Right atrium auricular region (tissue), 2 donors: ENCODE results near the gene ARHGAP20. TPM values are rescaled to one million over a fixed set of nuclear protein-coding genes. Genes with fewer than 3 reads are reported as not detected.

Source experiments
- DNase-seq: peaks from one replicate; pipeline ENCODE4 v3.0.0-alpha.2; 2019; ENCODE audit warnings: low spot score
- H3K27ac ChIP-seq, 2 donors: fragments of 200-600 bp; sonication (generic); 1 replicate in 1 of 2; 2 replicates in 1 of 2; pipeline ENCODE4 v1.5.1; 2016 to 2019
- H3K27me3 ChIP-seq, 2 donors: fragments of 200-600 bp; sonication (generic); one replicate each; pipeline versions ENCODE4 v1.5.1 to v1.6.0; 2017 to 2019
- H3K36me3 ChIP-seq: fragments of 200-600 bp; sonication (generic); one replicate; pipeline ENCODE4 v1.5.1; 2016
- H3K4me1 ChIP-seq, 2 donors: fragments of 200-600 bp; sonication (generic); one replicate each; pipeline versions ENCODE4 v1.5.1 to v1.6.0; 2017 to 2019
- H3K4me3 ChIP-seq, 2 donors: fragments of 200-600 bp; sonication (generic); 1 replicate in 1 of 2; 2 replicates in 1 of 2; pipeline ENCODE4 v1.5.1; 2017 to 2019; ENCODE audit warnings: mild to moderate bottlenecking in 1 of 2, moderate library complexity in 1 of 2
- H3K9me3 ChIP-seq, 2 donors: fragments of 200-600 bp; sonication (generic); one replicate each; pipeline ENCODE4 v1.5.1; 2019
- CTCF ChIP-seq, 2 donors: fragments of 200-600 bp; sonication (generic); IDR thresholded peaks; one replicate each; pipeline ENCODE4 v1.5.1; 2019; ENCODE audit warnings: antibody characterized with exemption in 2 of 2
- total RNA-seq, 2 donors: library from RNA; depleted of rRNA; stranded (reverse); fragments of >200 nt; gene quantifications; one replicate each; pipeline ENCODE4 v1.1.0, GENCODE V29; 2016

The ARHGAP20 gene
- total RNA-seq, 2 donors from 2014 or later = 0.30 to 0.86 TPM

GRCh38 chr11:110757962-110758755 lies 45.9 kb upstream of the ARHGAP20 start:
- TF ChIP-seq CTCF (IDR thresholded peaks at IDR 0.05) = no peak
- Histone ChIP-seq H3K27me3 (no peaks in the 10 kb centered on the region), H3K27ac (no peak overlapping the region), H3K4me3 (no peak overlapping the region), H3K4me1 (no peaks in the 10 kb centered on the region), H3K36me3 (no peaks in the 10 kb centered on the region), H3K9me3 (peaks cover 0 to 6% of the 10 kb centered on the region in 2 donors)
- DNase-seq = no peak

GRCh38 chr11:110757066-110757465 lies 44.8 kb upstream of the ARHGAP20 start:
- Histone ChIP-seq H3K4me1 (no peaks in the 10 kb centered on the region), H3K4me3 (no peak overlapping the region), H3K27me3 (no peaks in the 10 kb centered on the region), H3K9me3 (peaks cover 0 to 17% of the 10 kb centered on the region in 2 donors), H3K27ac (no peak overlapping the region), H3K36me3 (no peaks in the 10 kb centered on the region)
- DNase-seq = no peak
- TF ChIP-seq CTCF (IDR thresholded peaks at IDR 0.05) = no peak

GRCh38 chr11:110755941-110756340 lies 43.7 kb upstream of the ARHGAP20 start:
- H3K27ac ChIP-seq = no peak overlapping the region
- TF ChIP-seq CTCF (IDR thresholded peaks at IDR 0.05) = no peak
- peaks cover 0 to 18% of the 10 kb centered on the region in 2 donors for H3K9me3 ChIP-seq

GRCh38 chr11:110752890-110753289 lies 40.7 kb upstream of the ARHGAP20 start:
- no peaks in the 10 kb centered on the region for H3K4me1 ChIP-seq
- no peak overlapping the region for H3K4me3 ChIP-seq
- no peaks in the 10 kb centered on the region for H3K36me3 ChIP-seq
- H3K27ac ChIP-seq = no peak overlapping the region
- peaks cover 0 to 18% of the 10 kb centered on the region in 2 donors for H3K9me3 ChIP-seq
- H3K27me3 ChIP-seq = no peaks in the 10 kb centered on the region
- no peak for TF ChIP-seq CTCF (IDR thresholded peaks at IDR 0.05)
- DNase-seq = no peak

More at GRCh38 chr11:110755941-110756340, 43.7 kb upstream of the ARHGAP20 start:
- H3K4me3 ChIP-seq = no peak overlapping the region
- H3K27me3 ChIP-seq = no peaks in the 10 kb centered on the region
- no peaks in the 10 kb centered on the region for H3K36me3 ChIP-seq
- no peak for DNase-seq
- no peaks in the 10 kb centered on the region for H3K4me1 ChIP-seq

GRCh38 chr11:110750100-110750499 lies 37.9 kb upstream of the ARHGAP20 start:
- Histone ChIP-seq H3K9me3 (peaks cover 0 to 18% of the 10 kb centered on the region in 2 donors), H3K4me1 (no peaks in the 10 kb centered on the region), H3K4me3 (no peak overlapping the region), H3K27me3 (no peaks in the 10 kb centered on the region), H3K36me3 (no peaks in the 10 kb centered on the region), H3K27ac (no peak overlapping the region)
- DNase-seq = no peak
- no peak for TF ChIP-seq CTCF (IDR thresholded peaks at IDR 0.05)
